ENCODE measurements around the gene SYT2.

DNA sequence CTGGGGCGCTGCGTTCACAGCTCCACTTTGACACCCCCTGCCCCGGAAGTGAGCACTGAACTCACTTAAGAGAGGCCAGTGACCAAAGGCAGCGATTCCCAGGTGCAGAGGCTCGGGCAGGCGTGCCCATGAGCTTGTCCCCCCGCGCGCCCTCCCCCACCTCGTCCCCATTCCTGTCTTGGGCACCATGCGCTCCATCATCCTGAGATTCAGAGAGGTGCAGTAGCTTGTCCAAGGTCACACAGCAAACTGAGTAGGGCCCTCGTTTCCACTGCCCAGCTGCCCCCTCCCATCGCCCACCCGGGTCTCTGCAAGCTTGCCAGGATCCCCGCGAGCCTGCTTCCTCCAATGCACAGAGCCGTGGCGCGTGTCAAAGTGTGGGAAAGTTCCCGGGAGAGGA, 68.0 kb downstream of the SYT2 start:
- no peak for TF ChIP-seq CTCF (conservative IDR thresholded peaks at IDR 0.05 in 1 of 2, IDR thresholded peaks at IDR 0.05 in 1 of 2; ENCODE audit: low read depth in 1 of 2, low read length in 2 of 2)
- TF ChIP-seq EZH2 (IDR thresholded peaks at IDR 0.05; ENCODE audit: low read length, missing control alignments), result no peak
